Limb (tissue), 2 donors: ENCODE data around the gene COLQ.

Source experiments
- DNase-seq, 2 donors: peaks; one replicate each; pipeline ENCODE4 v3.0.0-alpha.2; 2016; ENCODE audit errors: extremely low spot score in 2 of 2

COLQ gene

GRCh38 chr3:15520804-15521572, 518 bp downstream of the COLQ start:
- DNase-seq: no peak

- no peak for DNase-seq
Measured at GRCh38 chr3:15520185-15520584, 1.3 kb downstream of the COLQ start.

- no peak for DNase-seq
Measured at GRCh38 chr3:15519096-15519495, 2.4 kb downstream of the COLQ start.

GRCh38 chr3:15514663-15515340, 6.7 kb downstream of the COLQ start:
- no peak for DNase-seq

- DNase-seq: no peak
Measured at GRCh38 chr3:15513810-15514662, 7.5 kb downstream of the COLQ start.

- DNase-seq: no peak
Measured at GRCh38 chr3:15513116-15513515, 8.4 kb downstream of the COLQ start.

GRCh38 chr3:15512166-15512565, 9.3 kb downstream of the COLQ start:
- peak; percentile 73 to 83 for DNase-seq

- DNase-seq: no peak
Measured at GRCh38 chr3:15511156-15511555, 10.3 kb downstream of the COLQ start.

GRCh38 chr3:15510493-15510892, 11.0 kb downstream of the COLQ start:
- DNase-seq: no peak

- DNase-seq: no peak
Measured at GRCh38 chr3:15506571-15506970, 14.9 kb downstream of the COLQ start.

GRCh38 chr3:15505479-15506165, 15.9 kb downstream of the COLQ start:
- DNase-seq: no peak

GRCh38 chr3:15502616-15503015, 18.9 kb downstream of the COLQ start:
- no peak for DNase-seq

- no peak for DNase-seq
Measured at GRCh38 chr3:15501126-15501525, 20.4 kb downstream of the COLQ start.

- DNase-seq: no peak
Measured at GRCh38 chr3:15500107-15500724, 21.3 kb downstream of the COLQ start.

- no peak for DNase-seq
Measured at GRCh38 chr3:15499536-15499935, 22.0 kb downstream of the COLQ start.

- DNase-seq: peak in 1 of 2 donors; percentile 53
Measured at GRCh38 chr3:15498431-15499214, 22.9 kb downstream of the COLQ start.

- no peak for DNase-seq
Measured at GRCh38 chr3:15497964-15498363, 23.5 kb downstream of the COLQ start.

- no peak for DNase-seq
Measured at GRCh38 chr3:15496341-15496664, 25.2 kb downstream of the COLQ start.

GRCh38 chr3:15495461-15496340, 25.8 kb downstream of the COLQ start:
- no peak for DNase-seq
